Measurements from ENCODE around the gene GCHFR.

GCHFR gene

DNA sequence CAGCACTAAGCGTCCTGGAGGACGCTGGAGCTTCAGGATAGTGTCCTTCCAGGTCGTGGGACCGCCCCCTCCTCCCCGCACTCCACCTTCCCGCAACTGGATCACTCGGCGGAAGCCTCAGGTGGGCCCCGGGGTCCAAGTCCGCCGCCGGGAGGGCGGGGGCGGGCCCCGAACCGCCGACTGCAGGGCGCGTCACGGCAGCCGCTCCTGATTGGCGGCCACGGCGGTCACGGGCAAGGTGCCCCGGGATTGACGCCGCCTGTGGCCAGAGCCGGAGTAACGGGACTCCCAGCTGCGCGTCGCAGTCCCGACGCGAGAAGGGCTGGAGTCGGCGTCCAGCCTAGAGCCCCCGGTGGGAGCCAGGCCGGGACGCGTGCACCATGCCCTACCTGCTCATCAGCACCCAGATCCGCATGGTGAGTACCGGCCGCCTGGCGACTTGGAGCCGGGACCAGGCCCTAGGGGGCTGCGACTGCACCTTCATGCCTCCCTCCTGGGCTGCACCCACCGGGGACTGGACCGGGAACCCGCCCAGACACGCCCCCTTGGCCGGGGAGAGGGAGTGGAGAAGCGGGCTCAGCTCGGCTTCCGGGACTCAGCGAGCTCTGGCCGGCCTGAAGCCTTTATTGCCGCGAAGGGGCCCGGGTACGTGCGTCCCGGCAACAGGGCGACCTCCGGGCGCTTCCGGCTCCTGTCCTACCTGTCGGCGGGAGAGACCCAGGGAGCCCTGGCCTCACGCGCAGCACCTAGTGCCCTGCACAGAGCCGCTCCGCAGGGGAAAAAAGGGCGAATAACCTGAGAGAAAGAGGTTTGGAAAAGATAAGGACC lies at the start of gene GCHFR:
Gene GCHFR (plus strand): TSS at position 268 of the 828 bp plus-strand sequence. CDS start 113 bp downstream, at position 381.
- DNase-seq, result peak; percentile 63

DNA sequence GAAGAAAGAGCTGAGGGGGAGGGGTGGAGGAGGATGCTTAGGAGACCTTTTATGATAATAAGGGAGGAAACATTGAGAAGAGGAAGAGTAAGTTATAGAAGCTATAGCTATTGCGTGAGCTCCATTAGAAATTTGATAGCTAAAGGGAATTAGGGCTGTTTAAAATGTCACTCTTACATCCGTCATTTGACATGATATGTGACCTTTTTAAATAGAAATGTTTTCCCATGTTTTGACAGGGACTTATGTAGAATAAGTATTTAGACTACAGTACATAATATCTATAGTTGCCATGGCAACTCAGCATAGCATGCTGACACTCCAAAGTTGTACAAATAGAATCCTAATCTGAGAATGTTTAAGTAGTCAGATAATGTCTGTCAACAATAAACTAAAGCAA lies 49.7 kb upstream of the GCHFR start:
- no peak for DNase-seq

DNA sequence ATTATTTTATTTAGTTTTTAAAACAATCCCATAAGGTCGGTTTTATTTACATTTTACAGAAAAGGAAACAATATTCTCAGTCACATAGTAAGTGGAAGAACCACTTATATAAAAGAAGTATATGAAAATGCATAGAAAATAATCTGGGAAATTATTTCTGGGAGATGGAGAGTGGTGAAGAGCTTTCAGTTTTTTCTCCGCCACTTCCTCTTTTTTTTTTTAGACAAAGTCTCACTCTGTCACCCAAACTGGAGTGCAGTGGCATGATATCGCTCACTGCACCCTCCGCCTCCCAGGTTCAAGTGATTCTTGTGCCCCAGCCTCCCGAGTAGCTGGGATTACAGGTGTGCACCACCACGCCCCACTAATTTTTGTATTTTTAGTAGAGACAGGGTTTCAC lies 47.7 kb upstream of the GCHFR start:
- no peak for DNase-seq

DNA sequence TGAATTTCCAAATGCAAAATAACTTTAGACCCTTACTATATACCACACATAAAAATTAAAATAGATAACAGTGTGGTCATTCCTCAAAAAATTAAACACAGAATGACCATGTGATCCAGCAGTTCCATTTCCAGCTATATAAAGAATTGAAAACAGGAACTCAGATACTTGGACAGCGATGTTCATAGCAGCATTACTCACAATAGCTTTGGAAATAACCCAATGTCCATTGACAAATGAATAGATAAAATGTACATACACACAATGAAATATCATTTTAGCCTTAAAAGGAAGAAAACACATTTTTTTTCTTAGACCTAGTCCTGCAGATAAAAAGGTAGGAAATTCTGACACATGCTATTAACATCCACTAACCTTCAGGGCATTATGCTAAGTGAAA lies 42.2 kb upstream of the GCHFR start:
- DNase-seq, result no peak

DNA sequence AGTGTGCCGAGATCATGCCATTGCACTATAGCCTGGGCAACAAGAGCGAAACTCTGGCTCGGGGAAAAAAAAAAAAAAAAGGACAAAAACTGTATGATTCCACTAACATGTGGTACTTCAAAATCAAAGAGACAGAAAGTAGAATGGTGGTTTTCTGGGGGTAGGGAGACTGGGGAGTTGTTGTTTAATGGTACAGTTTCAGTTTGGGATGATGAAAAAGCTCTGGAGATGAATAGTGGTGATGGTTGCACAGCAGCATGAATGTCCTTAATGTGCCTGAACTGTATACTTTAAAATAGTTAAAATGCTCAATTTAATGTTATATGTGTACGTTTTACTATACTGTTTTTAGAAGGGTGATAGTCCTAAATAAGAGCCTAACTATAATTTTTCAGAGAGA lies 41.5 kb upstream of the GCHFR start:
- DNase-seq, result no peak

DNA sequence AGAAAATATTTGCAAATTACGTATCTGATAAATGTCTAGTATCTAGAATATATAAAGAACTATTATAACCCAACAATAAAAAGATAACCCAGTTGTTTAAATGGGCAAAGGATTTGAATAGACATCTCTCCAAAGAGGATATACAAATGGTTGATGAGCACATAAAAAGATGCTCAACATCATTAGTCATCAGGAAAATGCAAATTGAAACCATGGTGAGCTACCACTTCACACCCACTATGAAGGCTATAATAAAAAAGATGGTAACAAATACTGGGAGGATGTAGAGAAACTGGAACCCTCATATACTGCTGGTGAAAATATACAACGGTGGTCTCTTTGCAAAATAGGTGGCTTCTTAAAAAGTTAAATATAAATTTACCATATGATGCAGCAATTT lies 40.9 kb upstream of the GCHFR start:
- DNase-seq, result no peak

DNA sequence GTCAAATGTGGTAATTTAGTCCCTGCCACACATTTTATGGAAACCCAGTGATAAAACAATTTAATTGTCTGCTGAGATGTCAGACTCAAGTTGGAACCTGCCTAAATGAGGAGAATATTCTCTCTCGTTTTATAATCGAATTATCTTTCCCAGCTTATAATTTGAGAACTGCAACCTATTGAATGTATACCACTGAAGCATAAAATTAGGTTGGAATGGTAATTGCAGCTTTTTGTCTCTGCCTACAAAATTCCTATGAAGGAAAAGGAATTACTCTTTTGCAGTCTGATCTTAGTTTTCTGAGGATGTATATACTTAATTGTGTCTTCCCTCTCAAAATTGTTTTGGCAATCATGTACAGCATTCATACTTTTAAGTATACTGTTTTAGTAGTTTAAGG lies 39.9 kb upstream of the GCHFR start:
- no peak for DNase-seq

DNA sequence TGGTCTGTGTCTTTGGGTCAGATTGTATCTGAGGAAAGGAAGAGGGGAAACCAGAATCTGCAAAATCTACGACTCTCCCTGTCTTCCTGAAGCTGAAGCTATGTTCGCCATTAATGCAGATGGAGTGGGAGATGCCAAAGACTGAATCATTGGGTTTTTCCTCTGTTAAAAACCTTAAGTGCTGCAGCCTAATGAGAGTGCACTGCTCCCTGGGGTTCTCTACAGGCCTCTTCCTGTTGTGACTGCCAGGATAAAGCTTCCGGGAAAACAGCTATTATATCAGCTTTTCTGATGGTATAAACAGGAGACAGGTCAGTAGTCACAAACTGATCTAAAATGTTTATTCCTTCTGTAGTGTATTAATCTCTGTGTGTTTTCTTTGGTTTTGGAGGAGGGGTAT lies 32.8 kb upstream of the GCHFR start:
- DNase-seq, result no peak

DNA sequence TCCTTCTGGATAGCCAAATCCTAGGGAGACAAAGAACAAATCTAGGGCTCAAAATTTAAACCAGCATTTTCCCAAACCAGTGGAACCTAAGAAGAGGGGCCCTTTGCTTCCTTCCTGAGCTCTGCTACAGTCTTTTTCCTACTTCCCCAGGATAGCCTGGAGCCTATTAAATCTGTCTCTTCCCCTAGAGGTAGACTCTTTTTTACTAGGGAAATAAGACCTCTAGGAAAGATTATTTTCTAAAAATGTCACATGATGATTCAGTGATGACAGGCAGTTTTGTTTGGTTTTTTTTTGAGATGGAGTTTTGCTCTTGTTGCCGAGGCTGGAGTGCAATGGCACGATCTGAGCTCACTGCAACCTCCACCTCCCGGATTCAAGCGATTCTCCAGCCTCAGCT lies 27.3 kb upstream of the GCHFR start:
- DNase-seq, result no peak

DNA sequence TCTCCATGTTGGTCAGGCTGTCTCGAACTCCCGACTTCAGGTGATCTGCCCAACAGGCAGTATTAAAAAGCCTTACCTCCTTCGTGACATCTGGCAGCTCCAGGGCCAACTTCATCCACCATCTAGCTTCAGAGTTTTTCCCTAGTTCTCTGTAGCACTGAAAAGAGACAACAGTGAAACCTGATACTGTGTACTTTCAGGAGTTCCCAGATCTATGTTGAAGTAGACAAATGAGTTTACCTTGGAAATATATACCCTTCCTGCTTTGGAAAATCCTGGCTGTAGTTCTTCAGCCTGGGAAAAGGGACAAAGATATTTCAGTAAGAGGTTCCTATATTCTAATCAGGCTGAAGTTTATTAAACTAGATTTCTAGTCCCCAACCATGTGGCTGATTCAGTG lies 26.8 kb upstream of the GCHFR start:
- DNase-seq, result no peak

DNA sequence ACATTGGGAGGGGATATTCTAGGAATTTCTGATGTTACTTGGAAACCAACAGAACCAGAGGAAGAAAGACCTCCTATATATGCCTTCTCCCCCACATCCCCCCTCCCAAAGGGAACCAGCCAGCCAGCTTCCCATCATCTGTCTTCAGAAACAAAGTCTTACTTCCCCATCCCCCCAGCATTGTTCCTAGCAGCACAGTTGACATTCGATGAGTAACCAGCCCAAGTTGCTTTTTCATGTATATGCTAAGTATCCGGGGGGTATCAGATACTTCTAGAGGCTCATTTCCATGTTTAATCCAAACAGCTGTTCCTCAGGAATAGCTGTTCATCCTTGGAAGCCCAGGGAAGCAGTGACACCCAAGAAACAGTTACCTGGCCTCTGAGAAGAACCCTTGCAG lies 24.8 kb upstream of the GCHFR start:
- DNase-seq, result no peak

DNA sequence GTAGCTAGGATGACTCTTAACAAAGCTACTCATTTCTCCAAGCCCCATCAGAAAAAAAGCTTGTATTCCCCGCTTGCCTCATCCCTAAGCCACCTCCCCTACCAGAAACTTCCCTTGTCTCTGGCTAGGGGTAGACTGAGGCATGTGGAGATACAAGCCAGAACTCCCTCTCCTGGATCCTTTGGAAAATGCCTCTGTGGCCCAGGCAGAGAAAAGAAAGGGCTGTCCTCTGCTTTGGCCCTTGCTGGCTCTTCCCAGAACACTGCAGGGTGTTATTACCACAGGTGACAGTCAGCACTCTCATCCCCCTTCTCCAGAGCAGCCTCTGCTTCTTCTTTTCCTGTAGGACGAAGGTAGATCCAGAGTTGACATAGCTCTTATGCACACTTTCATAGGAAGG lies 24.0 kb upstream of the GCHFR start:
- DNase-seq, result no peak

DNA sequence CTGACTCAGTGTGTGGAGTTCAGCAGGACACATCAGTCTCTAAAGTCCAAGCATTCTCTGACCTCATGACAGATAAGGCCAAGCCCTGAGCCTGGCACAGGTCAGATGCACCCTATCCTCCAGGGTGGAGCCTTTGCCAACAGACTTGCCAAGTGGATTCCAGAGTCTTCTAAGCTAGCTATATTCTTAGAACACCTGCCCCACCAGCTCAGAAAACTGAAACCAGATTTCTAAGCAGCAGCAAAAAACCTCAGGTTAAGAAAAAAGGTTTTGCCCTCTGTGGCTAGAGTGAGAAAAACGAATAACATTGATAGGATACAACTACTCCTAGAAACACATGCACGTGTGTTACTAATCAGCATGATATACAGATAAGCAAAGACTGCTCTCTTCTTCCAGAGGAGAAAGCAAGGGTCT lies 20.4 kb upstream of the GCHFR start:
- no peak for DNase-seq

DNA sequence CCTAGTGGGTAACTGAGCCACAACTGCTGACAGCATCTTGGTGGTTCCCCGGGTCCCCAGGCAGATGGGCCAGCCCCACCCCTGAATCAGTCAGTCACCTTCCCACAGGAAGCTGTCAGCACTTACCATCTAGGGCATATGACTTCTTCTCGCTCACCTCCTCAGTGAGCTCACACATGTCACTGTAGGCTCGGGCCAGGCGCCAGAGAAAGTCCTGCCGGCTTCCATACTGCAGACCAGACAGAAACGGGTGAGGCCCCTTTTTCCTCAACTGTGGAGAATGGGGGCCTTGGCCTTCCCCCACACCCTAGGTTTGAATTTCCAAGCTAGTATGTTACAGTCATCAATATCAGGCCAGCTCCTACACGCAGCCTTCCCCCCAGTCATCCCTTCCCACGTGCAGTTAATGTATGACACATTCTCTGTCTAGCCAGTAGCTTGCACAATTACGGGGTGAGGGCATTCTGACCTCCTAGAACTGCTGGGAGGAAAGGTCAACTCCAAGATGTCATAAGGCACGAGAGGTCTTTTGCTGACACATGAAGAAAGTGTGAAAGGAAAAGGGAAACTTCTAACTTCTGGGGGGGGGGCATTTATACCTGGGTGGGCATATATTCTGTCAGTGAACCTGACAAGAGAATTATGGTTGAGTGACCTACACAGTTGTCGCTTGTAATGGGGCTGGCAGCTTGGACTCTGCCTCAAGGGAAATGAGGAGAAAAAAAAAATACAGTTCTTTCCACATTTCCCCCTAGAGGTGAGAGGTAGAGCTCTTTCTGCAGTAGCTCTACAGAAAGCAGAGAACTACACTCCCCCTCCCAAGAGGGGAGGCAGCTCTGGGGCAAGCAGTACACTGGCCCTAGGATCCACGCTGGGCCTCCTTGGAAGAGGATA lies 19.7 kb upstream of the GCHFR start:
- DNase-seq, result peak; percentile 62

DNA sequence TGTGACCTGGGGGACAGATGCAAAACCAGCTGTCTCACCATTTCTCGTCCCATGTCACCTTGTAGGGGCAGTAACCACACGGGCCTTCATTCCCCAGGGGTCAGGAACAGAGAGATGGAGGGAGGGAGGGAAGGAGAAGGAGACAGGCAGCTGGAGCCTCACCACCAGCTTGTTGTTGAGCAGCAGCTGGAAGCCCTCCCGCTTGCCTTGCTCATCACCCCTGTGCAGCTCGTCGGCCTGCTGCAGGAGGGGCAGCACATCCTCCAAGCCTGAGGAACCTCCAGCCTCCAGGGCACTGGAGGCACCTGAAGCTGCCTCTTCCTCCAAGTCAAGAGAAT lies 19.1 kb upstream of the GCHFR start:
- no peak for DNase-seq

DNA sequence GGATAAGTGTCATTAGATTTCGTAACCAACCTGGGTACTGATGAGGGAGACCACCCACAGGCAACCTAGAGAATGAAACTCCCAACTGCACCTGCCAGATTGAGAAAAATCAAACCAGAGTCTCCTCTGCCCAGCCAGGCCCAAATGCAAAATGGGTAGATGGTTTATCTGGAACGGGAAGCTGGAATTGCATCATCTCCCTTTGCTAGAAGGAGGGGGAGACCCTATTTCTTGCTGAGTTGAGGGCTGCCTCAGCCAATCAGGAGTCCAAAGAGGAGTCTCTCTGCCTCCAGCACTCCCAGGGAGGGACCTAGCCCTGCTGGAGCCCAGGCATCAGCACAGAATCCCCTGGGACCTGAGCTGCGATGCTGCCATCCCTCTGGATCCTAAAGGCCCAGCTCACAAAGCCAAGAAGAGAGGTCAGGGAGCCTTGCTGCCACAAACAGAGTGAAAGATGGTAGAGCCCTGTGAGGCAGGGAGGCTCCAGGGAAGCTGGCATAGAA lies 16.9 kb upstream of the GCHFR start:
- no peak for DNase-seq

DNA sequence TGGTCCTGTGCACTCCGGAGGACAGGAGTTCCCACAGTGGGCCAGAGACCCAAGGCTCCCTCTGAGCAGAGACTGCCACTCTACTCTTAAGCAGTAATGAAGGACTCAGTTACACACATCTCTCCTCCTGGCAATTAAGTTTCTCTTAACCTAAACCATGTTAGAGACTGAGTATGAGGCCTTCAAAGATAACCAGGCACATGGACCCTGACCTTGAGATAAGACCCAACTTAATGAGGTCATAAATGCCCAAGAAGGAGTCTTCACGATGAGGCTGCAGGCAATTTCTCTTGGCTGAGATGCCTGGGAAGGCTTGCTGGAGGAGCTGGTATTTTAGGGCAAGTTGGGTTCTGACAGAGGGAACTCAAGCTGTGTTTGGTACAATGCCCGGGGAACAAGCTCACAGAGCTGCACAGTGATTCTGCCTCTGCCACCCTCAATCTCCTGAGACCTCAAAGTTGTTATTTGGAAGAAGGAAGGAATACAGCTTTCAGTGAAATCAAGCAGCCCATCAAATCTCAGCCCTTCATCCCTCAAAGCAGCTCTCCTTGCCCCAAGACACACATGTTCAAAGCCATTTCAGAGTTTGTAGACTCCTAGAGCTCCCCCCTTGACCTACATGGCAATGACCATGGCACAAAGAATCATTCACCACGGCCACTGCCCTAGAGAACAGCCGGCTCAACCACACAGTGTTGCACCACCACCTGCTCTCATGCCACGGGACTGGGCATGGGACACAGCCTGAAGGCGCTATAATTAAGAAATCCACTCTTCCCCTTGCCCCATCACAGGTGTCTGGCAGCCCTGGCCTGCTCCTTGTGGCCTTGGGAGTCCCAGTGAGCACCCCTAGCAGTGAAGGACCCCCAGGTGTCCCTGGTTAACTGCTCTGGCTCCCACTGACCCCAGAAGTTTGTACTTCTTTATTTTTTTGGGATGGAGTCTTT lies 15.9 kb upstream of the GCHFR start:
- no peak for DNase-seq

DNA sequence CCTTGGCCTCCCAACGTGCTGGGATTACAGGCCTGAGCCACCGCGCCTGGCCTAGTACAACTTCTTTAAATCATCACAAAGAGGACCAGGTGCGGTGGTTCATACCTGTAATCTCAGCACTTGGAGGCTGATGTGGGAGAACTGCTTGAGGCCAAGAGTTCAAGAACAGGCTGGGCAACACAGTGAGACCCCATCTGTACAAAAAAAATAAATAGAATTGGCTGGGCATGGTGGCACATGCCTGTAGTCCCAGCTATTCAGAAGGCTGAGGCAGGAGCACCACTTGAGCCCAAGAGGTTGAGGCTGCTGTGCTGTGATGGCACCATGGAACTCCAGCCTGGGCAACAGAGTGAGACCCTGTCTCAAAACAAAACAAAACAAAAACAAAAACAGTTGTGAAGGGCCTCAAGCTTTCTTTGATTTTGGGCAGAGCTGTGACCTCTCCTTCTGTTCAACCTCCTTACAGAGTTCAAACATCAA lies 14.7 kb upstream of the GCHFR start:
- DNase-seq, result no peak

DNA sequence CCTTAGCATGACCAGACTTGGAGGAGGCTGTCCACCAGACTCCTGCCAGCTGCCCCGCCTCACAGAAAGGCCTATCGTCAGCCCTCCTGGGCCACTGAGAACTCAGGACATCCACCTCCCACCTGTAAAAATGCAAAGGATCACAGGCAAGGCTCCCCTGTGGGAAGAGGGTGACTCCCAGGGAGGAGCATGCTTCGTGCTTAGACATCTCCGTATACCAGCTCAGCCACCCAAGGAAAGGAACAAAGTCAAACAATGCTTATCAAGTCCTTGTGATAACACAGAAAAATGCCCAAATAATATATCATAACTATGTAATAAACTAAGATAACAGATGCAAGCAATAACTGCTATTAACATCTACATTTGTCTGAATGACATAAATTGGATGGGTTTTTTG lies 13.0 kb upstream of the GCHFR start:
- DNase-seq, result no peak

DNA sequence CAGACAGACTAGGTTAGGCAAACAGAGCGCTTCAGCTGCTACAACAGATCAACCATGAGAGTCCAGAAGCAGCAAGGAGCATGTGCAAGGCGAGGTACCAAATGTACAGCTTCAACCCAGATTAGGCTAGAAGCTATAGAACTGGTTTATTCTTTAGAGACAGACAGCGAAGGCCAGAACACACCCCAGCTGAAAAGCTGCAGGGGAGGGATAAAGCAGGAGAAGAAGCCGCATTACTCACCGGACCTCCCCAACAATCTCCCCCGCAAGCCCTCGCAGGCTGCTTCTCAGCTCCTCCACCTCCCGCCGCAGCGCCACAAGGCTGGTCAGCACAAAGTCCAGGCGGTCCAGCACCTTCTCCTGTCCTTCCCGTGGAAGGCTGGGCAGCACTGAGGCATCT lies 12.1 kb upstream of the GCHFR start:
- no peak for DNase-seq

DNA sequence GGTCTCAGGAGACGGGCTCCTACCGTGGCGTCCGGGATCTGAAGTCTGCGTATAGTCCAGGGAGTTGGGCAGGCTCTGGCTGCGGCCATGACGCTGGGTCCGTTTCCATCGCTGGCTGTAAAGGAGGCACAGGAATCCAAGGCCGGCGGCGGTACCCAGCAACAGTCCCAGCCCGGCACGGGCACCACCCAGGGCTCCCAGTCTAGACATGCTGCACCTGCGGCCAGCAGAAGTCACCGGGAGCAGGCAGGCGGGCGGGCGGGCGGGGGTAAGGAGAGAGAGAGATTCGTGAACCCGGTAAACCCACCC lies 9.3 kb upstream of the GCHFR start:
- DNase-seq, result no peak

DNA sequence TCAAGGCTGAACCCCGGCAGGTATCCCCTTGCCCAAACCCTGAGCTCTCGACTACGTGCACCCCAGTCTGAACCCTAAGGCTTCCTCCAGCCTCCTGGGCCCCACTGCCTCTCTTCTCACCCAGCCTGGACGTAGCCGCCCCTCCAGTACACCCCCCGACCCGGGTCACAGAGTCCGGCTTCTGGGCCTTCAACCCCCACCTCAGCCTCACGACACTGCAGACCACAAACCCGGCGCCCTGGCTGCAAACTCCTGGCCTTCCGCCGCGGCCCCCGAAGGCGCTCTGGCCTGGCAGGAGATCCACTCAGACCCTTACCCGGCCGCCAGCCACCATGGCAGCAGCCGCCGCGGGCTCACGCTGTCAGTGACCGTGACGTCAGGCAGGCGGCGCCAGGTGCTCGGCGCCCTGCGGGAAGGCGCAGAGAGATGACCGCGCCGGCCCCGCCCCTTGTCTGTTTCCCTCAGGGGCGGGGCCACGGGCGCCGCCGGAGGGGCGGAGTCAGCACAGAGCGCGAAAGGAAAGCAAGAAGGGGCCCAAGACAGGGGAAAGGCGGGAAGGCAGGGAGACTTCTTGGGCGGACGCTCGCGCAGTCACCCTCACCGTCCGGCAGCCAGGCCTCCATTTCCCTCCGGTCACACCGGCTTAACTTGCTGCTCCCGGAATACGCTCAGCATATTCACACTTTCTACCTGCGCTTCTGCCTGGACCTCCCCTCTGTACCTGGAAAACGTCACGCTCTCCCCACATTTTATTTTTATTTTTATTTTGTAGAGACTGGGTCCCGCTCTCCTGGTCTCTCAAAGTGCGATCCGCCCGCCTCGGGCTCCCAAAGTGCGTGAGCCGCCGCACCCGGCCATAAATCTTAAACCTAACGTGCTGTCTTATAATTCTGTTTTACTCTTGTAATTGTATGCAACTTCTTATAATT lies 8.7 kb upstream of the GCHFR start, which contains the start of gene RMDN3:
Gene RMDN3 (minus strand): TSS at position 372 of the 929 bp plus-strand sequence. CDS start 471 bp downstream, outside the sequence.
- peak; percentile 91 for DNase-seq

Measured in CD4-positive, alpha-beta T cell treated with Interleukin-15 for 1 hour (primary cell).